OCI-M1 (cell line): ENCODE measurements around the gene TRIM71.
"Not testable (repeated sequence)": the region's sequence is repeated elsewhere in the genome, so short reads cannot be mapped to it uniquely, and the experiment has no call there.

ENCODE experiments used
- DNase-seq: peaks from one replicate; lab custom pipeline; 2025; lab: John Stamatoyannopoulos, UW

Gene TRIM71

GRCh38 chr3:32842987-32843386, 25.2 kb downstream of the TRIM71 start:
- DNase-seq: no peak

- DNase-seq: no peak
Measured at GRCh38 chr3:32843510-32844321, 25.9 kb downstream of the TRIM71 start.

- no peak for DNase-seq
Measured at GRCh38 chr3:32844322-32844654, 26.5 kb downstream of the TRIM71 start.

GRCh38 chr3:32844914-32845313, 27.1 kb downstream of the TRIM71 start:
- no peak for DNase-seq

- not testable (repeated sequence) for DNase-seq
Measured at GRCh38 chr3:32845546-32845945, 27.7 kb downstream of the TRIM71 start.

GRCh38 chr3:32847045-32847444, 29.2 kb downstream of the TRIM71 start:
- not testable (repeated sequence) for DNase-seq

- DNase-seq: peak; percentile 9
Measured at GRCh38 chr3:32847528-32847927, 29.7 kb downstream of the TRIM71 start.

GRCh38 chr3:32848215-32848614, 30.4 kb downstream of the TRIM71 start:
- DNase-seq: peak; percentile 85

GRCh38 chr3:32849046-32849445, 31.2 kb downstream of the TRIM71 start:
- no peak for DNase-seq

- no peak for DNase-seq
Measured at GRCh38 chr3:32850226-32850625, 32.4 kb downstream of the TRIM71 start.

- no peak for DNase-seq
Measured at GRCh38 chr3:32850636-32851035, 32.8 kb downstream of the TRIM71 start.

GRCh38 chr3:32852146-32852545, 34.3 kb downstream of the TRIM71 start:
- no peak for DNase-seq

GRCh38 chr3:32855350-32855953, 37.7 kb downstream of the TRIM71 start:
- DNase-seq: no peak

- no peak for DNase-seq
Measured at GRCh38 chr3:32856355-32856889, 38.6 kb downstream of the TRIM71 start.

- DNase-seq: no peak
Measured at GRCh38 chr3:32856901-32857507, 39.2 kb downstream of the TRIM71 start.

GRCh38 chr3:32857921-32858320, 40.1 kb downstream of the TRIM71 start:
- no peak for DNase-seq

- DNase-seq: no peak
Measured at GRCh38 chr3:32859604-32860237, 41.9 kb downstream of the TRIM71 start.

GRCh38 chr3:32860499-32860898, 42.7 kb downstream of the TRIM71 start:
- no peak for DNase-seq

GRCh38 chr3:32861681-32862080, 43.9 kb downstream of the TRIM71 start:
- DNase-seq: no peak

- no peak for DNase-seq
Measured at GRCh38 chr3:32862247-32862935, 44.6 kb downstream of the TRIM71 start.

GRCh38 chr3:32862936-32863487, 45.2 kb downstream of the TRIM71 start:
- no peak for DNase-seq

GRCh38 chr3:32865383-32865782, 47.6 kb downstream of the TRIM71 start:
- DNase-seq: no peak
